Activated CD8-positive, alpha-beta memory T cell treated with anti-CD3 and anti-CD28 coated beads, Interleukin-2, amount 50 U/mL, for 1 hour (primary cell): ENCODE results near the gene CCDC142.

Source experiments
- DNase-seq: peaks from one replicate; pipeline ENCODE4 v3.0.0-alpha.2; 2020; ENCODE audit errors: extremely low read depth

The CCDC142 gene

DNA sequence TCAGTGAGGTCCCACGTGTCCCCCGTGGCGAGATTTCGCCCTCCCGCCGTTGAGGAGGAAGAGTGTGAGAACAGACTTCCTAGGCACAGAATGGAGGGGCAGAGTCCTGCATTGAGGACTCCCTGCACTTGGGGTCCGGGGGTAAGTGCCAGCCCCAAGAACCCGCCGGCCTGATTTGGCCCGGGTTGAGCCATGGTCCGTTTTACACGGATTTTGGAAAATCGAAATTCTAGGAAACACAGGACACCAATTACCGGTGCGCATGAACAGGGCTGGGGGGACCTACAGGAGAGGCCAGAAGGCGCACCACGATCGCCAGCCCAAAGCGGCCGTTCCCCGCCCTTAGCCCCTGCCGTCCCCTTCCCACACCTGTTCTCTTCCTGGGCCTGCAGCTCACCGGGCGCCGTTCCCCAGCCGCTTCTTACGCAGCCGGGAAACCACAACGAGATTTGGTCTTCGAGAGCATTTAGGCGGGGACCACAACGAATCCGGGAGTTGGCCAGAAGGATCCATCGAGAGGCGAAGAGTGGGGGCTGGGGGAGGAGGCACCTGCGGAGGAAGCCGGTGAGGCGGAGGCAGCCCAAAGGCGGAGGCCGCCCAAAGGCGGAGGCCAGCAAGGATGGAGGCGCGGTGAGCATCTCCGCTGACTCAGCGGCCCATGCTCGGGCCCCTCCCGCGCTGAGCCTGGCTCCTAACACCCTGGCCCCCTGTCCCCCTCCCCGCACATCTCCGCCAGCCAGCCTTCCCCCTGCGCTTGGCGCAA lies 31.0 kb upstream of the CCDC142 start:
- no peak for DNase-seq

- DNase-seq: no peak
These were observed 30.2 kb upstream of the CCDC142 start for GRCh38 chr2:74512744-74513604.

GRCh38 chr2:74511104-74511989 lies 28.5 kb upstream of the CCDC142 start:
- no peak for DNase-seq

DNA sequence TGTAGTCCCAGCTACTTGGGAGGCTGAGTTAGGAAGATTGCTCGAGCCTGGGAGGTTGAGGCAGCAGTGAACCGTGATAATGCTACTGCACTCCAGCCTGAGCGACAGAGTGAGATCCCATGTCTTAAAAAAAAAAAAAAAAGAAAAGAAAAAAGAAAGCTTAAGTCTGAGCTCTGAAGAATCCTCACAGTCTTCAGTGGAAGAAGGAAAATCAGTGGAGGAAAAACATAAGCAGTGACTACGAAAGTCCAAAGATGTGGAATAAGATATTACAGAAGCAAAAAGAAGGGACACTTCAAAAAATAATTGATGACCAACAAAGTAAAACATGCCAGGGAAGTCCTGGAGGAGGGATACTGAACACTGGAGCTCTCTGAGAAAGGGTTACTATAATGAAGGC lies 27.5 kb upstream of the CCDC142 start:
- no peak for DNase-seq

- no peak for DNase-seq
These were observed 25.2 kb upstream of the CCDC142 start for GRCh38 chr2:74507926-74508520.

DNA sequence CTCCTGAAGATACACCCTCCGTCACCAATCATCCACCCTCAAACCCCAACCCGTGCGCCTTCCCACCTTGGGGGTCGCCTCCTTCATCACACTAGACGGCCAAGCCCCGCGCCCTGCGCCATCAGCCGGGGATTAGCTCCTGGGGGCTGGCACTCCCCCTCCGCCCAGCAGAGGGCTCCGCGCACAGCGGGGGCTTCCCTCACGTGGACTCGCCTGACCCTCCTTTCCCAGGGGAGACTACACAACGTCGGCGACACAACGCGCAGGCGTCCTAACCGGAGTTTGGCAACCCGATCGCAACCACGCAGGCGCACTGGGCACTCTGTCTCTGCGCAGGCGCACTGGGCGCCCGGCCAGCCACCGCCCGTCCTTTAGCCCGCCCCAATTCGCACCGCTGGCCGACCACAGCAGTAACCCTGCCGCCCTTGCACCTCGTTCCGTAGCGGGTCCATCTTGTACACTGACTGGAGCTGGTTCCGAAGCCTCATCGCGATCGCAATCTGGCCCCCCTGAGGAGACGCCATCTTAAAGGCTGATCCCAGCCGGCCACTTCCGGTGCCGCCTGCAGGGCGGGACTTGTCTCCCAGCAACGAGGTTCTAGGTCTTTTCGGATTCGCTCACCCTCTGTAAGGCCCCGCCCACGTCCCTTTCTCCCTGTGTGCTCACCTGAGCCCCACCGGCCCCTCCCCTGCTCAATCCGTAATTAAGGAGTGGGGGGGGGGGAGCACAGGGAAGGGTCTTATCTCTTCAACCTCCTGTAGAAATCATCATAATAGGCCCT lies 24.5 kb upstream of the CCDC142 start, which contains the start of gene PCGF1:
TSS of gene PCGF1 (minus strand) at position 551 of the 781 bp plus-strand sequence. CDS start at position 524, 27 bp downstream.
- DNase-seq: peak; percentile 94

DNA sequence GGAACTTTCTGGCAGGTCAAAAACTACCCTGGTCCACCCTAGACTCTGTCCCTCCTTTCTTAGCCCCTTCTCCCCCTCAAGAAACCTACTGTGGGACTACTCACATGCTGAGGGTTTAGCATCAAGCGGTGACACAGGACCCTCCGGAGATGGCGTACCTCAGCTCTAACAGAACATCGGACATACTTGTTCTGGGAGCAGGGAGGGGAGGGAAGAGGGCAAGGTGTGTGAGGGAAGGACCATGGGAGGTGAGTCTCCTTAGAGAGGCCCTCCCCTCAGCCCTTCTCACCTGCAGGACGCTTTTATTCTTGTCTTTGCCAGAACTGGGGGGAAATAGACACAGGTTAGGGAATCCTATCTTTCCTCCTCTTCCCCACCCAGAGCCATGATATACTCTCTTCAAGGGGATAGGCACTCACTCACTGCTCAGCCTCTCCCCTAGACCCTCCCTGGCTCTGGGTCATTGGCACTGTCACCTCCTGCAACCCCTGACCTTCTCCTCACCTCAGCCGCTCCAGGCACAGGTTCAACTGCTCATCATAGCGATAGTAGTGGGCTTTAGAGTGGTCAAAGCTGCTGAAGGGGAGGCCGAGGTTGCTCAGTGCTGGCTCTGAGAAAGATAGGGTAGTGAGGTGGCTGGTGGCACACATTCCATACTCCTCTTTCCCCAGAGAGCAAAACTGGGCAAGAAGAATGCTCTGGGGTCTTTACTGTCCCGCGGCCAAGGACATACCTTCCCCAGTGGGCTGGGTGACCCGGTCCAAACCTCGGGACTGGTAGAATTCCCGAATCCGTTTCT lies 22.8 kb upstream of the CCDC142 start:
- DNase-seq: no peak

DNA sequence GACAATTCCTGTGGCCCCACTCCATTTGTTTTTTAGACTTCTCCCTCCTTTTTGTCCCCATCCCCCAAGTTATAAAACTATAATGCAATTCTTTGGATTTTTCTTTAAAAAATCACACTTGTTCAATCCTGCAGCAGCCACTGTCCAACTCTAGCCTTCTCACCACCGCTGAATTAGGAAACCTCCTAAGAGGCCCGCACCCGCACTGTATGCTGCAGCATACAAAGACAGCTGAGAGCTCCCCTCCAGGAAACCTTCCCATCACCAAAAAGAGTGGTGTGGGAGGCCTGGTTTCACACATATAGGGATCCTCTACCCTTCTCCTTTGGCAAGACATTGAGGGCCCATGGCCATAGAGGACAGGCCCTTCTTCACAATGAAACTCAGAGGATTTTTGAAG lies 21.8 kb upstream of the CCDC142 start:
- DNase-seq: no peak

DNA sequence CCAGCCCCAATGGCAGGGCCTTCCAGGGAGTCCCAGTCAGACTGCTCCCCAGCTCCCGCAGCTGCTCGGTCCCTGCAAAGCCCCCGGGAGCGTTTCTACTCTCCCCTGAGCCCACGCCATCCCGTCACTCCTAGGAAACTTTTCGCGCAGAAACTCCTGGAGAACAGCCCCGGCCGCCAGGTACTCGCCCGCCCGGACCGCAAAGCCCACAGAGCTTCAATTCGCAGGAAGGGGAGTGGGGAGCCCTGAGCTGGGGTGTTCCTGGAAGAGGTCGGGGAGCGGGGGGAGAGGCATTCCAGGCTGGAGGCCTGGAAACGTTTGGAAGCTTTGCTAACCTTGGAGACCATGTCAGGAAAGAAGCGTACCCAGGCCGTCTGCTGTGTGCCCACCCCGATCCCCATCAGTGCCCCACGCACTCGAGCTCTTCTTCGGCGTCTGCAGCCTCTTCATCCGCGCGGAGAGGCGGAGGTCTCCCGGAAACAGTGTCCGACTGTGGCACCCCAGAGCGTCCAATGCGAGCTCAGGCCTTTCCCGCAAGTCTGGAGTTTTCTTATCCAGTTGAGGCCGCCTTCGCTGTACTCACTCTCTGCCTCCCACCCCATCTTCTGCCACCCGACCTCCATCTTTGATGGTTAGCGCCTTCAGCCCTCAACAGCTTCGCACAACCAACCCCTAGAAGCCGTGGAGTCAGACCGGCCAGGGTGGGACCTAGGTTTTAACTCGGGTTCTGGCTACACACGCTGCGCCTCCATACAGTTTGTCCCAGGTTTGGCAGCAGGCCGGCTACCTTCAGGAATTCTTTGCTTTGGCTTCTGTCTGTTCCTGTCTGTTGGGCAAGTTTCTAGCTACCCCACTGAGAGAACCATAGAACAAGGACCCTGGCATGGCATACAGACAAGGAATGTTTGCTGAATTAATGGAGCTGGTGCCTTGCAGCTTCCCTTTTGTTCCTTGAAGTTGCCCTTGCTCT lies 21.0 kb upstream of the CCDC142 start:
- no peak for DNase-seq

DNA sequence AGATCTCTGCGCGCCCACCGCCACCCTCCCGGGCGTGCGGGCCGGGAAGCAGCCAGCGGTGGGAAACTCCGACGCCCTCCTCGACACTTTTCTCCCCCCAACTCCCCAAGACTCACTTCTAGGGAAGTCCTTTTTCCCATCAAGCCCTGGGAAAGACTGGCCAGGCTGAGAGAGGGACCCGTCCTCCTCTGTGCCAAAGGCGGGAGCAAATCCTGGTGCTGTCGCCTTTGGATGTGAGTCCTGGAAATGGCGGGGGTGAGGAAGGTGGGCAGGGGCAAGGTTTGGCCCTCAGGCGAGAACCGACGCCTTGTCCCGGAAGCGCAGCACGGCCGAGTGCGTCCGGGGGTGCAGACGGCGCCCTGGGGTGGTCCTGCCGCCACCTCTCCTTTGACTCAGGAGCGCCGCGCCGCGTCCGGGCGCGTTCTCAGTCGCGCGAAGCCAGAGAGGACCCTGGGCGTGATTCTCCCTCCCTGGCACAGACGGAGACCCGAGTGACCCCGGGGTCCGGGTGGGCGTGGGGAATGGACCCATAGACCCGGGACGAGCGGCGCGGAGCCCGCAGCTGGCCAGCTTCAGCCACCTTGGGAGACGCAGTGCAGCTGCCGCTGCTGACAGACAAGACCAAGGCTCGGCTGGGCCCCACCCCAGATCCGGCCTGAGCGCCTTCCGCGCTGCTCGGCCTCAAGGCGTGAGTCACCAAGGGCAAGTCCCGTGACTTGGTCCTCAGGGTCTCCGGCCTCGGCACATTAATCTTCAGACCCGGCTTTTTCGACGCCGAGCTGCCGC lies 20.1 kb upstream of the CCDC142 start:
- DNase-seq: no peak

DNA sequence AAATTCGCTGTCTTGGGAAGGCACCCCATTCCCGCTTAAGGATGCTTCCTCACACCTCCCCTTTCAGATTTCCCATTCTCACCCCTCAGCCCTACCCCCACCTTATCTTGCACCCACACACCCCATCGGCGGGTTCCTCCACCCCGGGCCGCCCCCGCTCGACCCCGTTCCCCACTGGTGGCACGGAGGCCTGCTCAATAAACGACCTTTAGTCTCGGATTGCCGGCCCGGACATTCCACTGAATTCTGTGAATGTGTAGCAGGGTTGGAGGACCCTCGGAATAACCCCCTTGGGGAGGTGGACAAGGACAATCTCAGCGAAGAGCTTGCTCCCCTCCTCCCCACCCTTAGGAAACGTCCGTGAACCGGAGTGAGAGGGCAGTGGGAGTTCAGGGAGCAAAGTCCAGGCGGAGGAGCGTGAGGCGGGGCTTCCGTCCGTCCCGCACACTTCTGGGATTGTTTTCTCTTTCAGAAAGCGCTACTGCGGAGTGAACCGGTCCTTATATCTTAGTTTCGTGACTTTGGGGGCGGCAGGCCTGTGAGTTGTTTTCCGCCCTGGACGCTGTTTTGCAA lies 19.4 kb upstream of the CCDC142 start:
- no peak for DNase-seq

GRCh38 chr2:74501335-74502071 lies 18.7 kb upstream of the CCDC142 start:
- DNase-seq: no peak

DNA sequence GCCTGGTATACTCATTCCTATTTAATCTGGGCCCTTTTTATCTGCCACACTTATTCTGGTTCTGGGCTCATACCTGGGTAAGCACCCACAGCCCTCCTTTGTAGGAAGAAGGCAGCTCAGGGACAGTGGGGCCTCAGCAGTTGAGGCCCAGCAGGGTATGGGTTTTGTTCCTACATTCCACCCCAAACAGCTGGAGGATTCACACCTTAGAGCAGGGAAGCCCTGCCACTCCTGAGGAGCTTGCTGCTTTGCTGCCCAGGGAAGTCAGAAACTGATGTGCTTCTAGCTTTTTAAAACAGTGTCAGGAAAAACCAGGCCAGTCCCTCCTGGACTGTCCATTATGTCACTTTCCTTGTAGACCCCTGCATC lies 17.8 kb upstream of the CCDC142 start:
- DNase-seq: no peak

- no peak for DNase-seq
These were observed 17.3 kb upstream of the CCDC142 start for GRCh38 chr2:74499940-74500577.

DNA sequence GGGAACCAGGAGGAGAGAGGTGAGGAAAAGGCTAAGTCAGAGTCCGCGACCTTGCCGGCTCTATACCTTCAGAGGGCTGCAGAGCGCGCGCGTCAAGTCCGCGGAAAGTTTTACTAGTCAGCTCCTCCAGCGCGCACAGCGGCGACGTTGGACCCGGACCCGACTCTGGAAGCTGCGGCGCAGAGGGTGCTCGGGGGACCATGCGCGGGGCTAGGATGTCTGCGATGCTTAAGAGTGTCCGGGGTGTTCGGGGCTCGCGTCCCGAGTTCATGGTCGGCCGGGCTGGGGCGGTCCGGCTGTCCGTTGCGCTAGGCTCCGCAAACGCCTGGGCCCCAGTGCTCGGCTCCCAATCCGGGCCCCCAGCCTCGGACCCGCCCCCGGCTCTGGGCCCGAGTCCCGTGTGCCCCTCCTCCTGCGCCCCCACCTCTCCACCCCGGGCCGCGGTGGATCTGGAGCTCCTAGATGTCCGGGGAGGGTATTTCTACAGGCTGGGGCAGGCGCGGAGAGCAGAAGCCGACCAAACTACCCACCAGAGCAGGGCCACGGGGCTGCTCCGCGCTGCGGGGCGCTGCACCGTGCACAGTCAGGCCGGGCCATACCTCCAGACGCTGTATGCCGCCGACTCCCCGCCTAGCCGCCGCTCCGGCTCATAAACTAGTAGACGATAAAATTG lies 16.6 kb upstream of the CCDC142 start, which contains the start of gene LBX2:
TSS of gene LBX2 (minus strand) at position 337 of the 673 bp plus-strand sequence. CDS start at position 271, 66 bp downstream.
- DNase-seq: no peak
